DMS53 treated with DMSO at 0.1 percent for 48 hours (cell line): ENCODE results near the gene ASPM.
"Not testable (repeated sequence)": the region's sequence is repeated elsewhere in the genome, so short reads cannot be mapped to it uniquely, and the experiment has no call there.

Experiments used
- DNase-seq: peaks from one replicate; lab custom pipeline; 2025; ENCODE audit not compliant: unreplicated experiment; lab: John Stamatoyannopoulos, UW

Gene ASPM

DNA sequence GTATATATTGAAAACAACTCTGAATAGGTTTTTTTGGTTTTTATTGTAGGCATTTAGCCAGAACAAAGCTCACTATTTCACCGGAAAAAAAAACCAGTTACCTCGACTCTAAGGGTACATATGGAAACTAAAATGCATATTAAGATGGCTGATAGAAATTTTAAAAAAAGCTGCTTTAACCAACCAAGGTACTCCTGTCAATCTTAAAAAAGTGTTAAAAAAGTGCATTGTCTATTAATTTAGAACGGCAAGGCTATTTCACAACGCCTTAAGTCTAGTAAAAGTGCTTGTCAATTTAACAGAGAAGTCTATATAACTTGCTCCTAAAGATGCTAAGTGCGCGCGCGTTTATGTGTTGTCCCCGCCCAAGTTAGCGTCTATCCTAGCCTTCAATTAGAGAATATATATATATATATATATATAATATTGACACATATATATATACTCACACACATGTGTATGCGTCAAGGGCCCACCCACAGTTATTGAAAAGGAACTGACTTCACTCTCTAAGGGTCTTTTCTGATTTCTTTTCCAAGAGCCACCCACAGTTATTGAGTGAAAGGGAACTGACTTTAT lies 934 bp downstream of the ASPM start:
- no peak for DNase-seq

DNA sequence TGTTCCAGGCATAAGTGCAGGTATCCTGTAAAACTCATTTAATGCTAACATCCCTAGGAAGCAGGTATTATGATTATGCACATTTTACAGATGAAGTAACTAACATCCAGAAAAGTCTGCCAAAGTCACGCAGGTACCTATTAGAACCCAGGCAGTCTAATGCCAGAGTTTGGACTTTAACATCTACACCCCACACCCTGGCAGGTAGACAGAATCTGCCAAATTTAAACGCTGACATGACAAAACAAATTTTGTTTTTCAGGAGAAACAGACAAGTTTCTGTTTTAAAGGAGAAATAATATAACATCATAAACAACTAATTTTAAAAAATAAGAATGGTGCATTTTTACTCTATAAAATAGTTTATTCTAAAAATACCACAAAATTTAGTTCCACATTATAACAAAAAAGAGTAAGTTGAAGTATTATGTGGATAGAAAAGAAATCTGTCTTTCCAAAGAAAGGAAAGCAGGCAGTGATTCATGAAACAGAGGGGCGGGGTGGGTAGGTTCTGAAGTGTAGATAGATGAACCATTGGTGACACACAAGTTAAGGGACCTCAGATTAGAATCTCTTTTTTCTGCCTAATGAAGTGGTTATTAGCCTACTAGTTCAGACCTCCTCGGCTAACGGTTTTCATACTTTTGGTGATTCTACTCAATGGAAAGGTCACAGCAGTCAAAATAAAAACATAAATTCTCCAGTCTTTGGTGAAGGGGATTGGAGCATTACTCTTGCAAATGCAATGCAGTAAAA lies 1.7 kb downstream of the ASPM start:
- DNase-seq, result no peak

DNA sequence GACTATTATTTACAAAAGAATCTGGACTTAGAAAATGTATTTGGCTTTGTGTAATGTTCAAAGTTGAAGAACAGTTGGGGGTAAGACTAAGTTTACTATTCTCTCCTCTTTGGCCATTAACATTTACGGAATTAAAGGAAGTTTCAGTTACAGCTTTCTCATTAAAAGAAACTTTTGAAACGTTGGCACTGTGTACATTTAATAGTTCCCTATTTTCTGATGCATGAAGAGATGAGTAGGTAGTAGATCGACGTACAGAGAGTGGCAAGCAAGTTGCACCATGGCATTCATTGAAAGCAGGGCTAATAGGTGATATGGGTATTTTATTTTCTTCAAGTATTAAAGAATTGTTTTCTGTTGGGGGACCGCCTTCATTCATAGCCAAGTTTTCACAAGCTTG lies 3.2 kb downstream of the ASPM start:
- DNase-seq, result no peak

DNA sequence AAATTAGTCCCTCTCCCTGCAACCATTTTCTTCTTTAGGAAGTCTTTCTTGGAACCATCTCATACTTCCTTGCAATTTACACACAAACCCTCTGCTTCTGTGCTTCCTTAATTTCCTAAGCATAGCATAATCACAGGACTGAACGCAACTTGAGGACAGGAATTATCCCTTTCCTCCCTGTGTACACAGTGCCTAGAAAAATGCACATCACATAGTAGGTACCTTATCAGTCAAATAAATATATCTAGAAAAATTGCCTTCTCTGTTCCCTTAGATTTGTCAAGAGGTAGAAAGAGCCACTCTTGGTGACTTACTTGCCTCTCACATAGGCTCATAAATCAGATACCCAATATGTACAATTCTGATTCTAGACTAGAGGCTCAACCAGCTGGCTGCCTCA lies 4.9 kb downstream of the ASPM start:
- no peak for DNase-seq

DNA sequence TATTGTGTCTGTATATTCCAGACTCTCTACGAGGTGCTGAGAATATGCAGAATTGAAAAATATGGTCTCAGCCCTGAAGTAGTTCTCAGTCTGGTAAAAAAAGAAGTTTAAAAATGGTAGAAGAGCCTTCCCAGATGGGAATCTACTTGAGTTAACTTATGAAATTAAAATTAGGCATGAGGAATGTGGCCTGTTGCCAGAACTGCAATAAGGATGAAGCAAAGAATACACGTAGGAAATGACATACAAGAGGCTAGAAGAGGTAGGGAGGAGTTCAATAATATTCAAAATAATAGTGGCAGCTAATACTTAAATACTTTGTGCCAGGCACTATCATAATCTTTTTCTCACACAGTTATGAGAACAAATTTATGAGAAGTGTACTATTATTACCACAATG lies 6.3 kb downstream of the ASPM start:
- DNase-seq, result no peak

DNA sequence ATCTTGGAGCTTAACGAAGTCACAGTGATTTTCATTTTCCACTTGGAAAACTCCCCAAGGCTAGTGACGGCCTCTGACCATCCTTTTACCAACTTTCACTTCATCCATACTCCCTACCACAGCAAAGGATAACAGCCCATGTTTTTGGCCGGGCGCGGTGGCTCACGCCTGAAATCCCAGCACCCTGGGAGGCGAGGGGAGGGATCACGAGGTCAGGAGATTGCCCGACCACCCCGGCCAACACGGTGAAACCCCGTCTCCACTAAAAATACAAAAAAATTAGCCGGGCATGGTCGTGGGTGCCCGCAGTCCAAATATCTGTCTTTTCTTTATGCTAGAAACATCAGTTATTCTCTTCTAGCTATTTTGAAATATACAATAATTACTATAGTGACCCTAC lies 7.3 kb downstream of the ASPM start:
- no peak for DNase-seq

DNA sequence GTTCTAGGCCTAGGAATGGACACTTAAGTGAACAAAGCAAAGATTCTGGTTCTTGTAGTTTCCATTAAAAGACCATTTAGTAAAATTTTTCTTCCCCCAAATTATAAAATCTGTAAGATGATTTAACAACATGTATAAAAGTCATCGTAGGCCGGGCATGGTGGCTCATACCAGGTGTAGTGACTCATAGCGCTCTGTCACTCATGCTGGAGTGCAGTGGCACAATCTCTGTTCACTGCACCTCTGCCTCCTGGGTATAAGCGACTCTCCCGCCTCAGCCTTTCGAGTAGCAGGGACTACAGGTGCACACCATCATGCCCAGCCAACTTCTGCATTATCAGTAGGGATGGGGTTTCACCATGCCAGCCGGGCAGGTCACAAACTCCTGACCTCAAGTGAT lies 9.1 kb downstream of the ASPM start:
- DNase-seq, result no peak

DNA sequence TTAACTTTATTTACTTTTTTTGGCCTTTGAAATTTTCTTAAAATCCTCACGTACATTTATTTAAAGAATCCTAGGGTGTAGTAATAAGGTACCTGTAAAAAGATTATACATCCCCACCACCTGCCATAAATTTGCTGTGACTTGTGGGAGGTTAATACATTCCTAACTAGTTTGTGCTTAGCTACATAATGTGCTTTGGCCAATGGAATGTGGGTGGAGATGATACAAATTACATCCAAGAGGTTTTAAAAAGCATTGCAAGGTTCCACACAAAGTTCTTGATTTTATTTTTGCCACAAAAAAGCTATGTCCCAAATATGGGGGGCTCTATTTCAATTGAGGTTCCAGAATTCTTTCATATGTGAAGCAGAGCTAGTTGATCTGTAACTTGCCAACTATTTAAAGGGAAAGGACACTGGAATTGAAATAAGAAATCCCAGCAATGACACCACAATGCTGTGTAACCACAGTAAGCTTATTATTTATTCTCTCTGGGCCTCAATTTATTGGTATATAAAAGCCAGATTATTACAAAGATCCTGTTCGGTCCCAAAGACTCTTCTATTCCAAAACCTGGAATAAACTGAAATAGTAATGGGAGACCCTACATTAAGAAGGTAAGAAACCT lies 15.7 kb downstream of the ASPM start:
- no peak for DNase-seq

DNA sequence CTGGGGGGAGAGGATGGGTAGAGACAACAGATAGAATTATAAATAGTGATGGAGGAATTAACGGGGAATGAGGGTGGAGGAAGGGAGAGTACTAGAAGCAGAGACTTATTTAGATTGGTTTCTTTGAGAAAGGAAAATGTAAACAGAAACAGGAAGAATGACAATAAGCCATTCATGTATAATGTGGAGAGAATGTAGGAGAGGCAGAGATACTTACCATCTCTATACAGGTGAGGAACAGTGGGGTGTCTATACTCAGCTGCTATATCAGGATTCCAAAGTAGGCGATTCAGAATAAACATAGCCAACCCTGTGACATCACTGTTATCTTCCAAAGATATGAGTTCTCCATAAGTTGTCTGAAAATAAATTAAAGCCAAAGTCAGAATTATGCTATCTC lies 16.8 kb downstream of the ASPM start:
- no peak for DNase-seq

DNA sequence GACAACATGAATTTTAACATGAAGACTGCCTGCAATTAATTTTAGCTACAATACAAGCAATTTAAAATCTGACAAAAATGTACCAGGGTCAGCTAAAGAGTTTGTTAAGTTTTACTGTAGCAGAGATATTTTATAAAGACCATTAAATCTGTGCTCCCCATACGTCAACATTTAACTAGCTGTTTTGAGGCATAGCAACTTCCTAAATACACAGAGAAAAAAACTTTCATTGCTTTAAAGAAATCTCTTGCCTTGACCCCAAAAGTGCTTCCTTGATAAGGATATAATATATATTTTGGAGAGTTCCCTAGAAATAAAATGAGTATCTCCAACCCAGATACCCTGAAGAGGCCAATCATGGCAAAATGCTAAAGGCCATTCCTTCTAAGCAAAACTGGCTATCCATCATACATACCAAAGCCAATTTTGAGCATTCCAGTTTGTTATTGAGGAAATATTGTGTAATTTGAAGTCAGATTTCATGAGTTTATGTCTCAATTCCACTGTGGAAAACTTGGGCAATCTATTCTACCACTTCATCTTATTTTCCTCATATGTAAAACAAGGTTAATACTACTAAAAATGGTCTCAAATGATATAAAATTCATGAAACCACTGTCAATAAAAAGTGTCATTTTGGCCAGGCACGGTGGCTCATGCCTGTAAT lies 19.1 kb downstream of the ASPM start:
- no peak for DNase-seq

DNA sequence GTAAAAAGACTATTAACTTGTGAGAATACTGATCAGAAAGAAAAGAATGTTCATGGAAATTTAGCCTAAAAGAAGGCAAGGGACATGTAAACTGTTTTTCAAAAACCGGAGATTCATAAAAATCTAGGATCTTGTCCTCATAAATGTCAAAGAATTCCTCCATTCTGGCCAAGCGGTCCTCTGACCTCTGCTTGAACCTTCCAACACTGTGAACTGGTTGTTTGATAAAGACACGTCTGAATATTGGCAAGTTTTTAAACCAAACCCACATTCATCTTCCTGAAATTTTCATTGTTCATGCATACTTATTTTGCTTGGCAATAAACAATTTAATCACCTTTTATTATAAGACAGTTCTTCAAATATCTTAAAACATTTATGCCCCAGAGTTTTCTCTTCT lies 19.8 kb downstream of the ASPM start:
- no peak for DNase-seq

DNA sequence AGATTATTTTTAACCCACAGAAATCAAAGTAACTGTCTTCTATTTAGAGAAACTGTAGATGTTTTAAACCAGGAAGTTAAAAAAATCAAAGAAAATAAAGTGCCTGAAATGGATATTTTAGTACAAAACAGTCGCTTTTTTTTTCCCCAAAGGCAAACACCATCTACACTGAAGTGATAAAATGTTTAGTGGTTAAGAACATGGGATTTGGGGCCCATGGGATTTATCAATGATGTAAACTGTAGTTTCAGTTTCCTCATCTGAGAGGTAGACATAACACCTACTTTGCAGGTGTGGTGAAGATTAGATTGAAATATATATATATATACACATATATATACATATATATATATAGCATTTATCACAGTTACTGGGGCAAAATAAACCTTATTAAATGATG lies 22.1 kb downstream of the ASPM start:
- no peak for DNase-seq

DNA sequence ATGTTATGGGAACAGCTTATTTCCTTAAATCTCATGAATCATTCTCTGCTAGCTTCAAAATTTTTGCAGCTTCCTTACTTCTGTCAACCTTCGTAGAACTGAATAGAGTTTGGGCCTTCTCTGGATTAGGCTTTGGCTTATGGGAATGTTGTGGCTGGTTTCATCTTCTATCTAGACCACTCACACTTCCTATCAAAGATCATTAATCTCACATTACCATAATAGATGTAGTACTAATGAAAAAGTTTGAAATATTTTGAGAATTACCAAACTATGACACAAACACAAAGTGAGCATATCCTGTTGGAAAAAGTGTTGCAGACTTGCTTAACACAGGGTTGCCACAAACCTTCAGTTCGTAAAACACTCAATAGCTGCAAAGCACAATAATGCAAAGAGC lies 30.3 kb downstream of the ASPM start:
- no peak for DNase-seq

DNA sequence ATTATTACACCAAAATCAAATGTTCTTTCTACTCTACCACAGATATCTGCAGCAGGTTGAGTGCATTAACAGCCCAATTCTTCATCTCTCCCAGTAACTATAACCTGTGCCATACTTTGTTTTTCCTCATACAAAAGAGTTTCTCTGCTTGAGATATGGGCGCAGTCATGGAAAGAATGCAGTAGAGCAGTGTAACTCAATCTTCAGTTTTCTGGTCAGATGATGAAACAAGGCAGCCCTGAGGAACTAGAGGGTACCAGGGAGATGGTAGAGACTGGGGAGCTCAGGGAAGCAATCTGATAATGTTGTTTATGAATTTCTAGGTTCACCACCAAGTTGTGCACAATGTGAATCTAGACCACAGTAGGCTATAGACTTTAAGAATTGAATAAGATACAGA lies 39.6 kb downstream of the ASPM start:
- DNase-seq, result no peak

DNA sequence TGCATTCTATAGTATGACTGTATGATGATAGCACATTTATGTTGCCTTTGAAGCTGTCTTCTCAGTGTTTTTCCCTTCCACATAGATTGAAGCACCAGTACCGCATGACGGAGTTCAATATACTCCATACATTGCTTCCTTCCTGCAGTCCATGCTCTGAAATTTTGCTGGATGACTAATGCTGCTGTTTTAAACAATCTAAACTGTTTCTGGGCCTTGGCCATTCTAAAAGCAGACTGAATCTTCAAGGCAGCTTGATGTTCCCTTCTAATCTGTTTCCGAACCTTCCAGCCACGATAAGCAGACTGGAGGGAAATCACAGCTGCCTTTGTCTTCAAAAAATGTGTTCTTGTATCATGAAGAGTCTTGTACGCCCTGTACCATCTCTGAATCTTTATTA lies 43.2 kb downstream of the ASPM start:
- no peak for DNase-seq

DNA sequence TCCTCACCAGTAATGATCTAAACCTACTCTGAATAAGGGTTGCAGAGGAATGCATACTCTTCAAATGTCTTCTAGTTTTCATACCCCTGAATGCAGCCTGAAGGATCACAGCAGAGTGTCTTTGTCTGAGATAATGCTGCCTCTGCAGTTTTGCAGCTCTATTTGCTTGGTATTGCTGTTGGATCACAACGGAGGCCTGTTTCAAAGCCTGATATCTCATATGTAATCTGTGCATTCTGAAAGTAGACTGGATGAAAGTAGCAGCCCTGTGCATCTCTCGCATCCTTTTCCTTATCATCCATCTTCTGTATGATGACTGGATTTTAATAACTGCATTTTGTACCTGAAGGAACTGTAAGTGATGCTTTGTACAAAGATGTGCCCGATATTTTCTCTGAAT lies 44.5 kb downstream of the ASPM start:
- DNase-seq, result no peak

DNA sequence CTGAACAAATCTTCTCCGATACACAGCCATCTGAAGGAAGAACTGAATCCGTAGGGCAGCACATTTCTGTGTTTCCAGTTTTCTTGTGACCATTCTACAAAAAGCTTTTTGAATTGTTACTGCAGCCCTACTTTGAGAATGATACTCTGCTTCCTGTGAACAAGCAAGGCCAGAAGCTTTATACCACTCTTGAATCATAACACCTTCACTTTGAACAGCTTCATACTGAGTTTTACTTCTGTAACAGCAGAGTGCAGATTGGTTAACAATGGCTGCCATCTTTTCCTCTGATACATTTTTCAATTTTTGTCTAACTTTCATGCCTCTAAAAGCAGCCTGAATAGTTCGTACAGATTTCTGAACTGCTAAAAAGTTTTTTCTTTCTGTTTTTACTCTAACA lies 45.8 kb downstream of the ASPM start:
- no peak for DNase-seq

DNA sequence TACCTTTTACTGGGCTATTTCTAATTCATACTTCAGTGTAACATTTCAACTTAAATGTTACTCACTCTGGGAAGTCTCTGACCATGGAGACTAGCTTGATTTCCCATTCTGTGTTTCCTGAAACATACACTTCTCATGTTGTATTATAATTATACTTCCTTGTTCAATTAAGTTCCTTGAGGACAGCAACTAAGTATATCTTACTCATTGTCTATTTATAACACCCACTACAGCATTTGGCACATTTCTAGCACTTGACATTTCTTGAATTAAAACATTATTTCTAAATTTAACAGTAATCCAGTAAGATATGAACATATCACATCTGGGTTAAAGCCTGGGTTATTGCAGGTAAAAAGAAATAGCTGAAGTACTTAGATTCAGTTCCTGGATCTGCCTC lies 47.0 kb downstream of the ASPM start:
- no peak for DNase-seq

DNA sequence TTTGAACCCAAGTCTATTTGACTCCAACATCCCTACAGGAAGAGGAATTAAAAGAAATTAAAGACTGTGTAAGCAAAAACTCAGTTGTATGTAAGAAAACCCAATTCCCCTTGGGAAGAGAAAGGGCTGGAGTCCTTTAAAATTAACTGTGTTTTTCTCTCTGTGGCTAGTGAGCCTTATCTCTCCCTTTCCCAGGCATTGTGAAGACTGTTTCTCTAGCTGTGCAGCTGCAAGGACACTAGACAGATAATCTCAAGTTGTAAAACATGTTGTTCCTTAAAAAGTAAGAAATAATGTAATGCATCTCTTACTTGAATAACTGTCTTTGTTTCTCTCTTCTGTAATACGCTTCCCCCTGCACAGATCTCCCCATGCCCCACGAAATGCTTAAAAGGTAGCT lies 49.5 kb downstream of the ASPM start:
- not testable (repeated sequence) for DNase-seq

DNA sequence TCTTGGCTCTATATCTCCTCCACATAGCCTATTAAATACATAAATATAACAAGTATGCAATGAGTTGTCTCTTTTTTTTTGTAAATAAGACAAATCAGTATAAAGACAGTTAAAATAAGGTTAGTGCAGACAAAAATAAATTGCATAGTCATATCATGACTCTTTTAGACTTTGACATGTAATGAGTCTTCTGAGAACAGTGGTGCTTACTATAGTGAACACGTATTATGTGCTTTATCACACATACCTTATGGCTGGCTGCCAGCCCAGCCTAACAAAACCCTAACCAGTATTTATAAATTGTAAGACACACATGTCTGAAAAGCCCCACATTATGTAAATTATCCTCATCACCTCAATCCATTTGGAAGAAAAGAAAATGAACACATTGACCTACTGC lies 50.3 kb downstream of the ASPM start:
- DNase-seq, result no peak

DNA sequence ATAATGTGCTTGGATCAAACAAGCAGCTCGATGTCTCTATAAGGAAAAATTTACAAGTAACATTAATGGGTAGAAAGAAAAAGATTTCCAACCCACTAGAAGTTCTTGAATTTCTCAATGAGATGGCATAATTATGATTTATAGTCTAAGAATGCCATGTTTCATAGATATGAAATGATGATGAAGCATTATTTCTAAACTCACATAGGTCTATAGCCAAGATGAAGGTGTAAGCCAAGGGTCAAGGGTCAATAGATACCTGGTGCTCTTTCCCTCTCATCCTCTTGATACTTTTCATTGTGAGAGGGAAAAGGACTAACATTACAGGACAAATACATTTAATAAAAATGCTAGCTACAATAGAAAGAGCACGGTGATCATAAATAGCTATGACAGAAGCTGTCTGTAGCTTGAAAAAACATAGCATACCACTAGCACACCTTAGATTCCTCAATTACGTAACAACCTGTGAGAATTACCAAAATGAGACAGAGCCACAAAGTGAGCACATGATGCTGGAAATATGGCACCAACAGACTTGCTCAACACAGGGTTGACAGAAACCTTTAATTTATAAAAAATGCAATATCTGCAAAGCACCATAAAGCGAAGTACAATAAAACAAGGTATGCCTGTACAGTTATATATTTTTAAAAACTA lies 53.1 kb downstream of the ASPM start:
- DNase-seq, result no peak
